Liver (tissue), 9 donors: ENCODE results near the gene RNF214. TPM values are rescaled to one million over a fixed set of nuclear protein-coding genes. Genes with fewer than 3 reads are reported as not detected.

Experiments used
- DNase-seq: peaks from one replicate; pipeline ENCODE4 v3.0.0-alpha.2; 2017; ENCODE audit warnings: low spot score
- H3K27ac ChIP-seq, 2 donors: one replicate each; pipeline ENCODE4 v1.7.0; 2013; ENCODE audit warnings: inconsistent platforms in 2 of 2, low read length in 2 of 2, control low read depth in 1 of 2, low read depth in 1 of 2, mild to moderate bottlenecking in 1 of 2
- H3K27me3 ChIP-seq, 4 donors: one replicate each; pipeline versions ENCODE4 v1.6.1 to v1.7.0; 2013; ENCODE audit warnings: low read length in 3 of 4, inconsistent platforms in 1 of 4, mild to moderate bottlenecking in 1 of 4, moderate library complexity in 1 of 4; ENCODE audit not compliant: control insufficient read depth in 4 of 4, insufficient read depth in 4 of 4
- H3K36me3 ChIP-seq, 4 donors: one replicate each; pipeline versions ENCODE4 v1.6.1 to v1.7.0; 2013; ENCODE audit warnings: low read length in 3 of 4, mild to moderate bottlenecking in 3 of 4, low read depth in 1 of 4, moderate library complexity in 1 of 4; ENCODE audit not compliant: control insufficient read depth in 4 of 4, insufficient read depth in 3 of 4
- H3K4me1 ChIP-seq, 4 donors: one replicate each; pipeline versions ENCODE4 v1.6.1 to v1.7.0; 2013; ENCODE audit warnings: low read length in 3 of 4, mild to moderate bottlenecking in 3 of 4, moderate library complexity in 1 of 4; ENCODE audit not compliant: control insufficient read depth in 4 of 4, insufficient read depth in 4 of 4
- H3K4me3 ChIP-seq, 3 donors: one replicate each; pipeline versions ENCODE4 v1.6.1 to v1.7.0; 2013; ENCODE audit warnings: low read length in 3 of 3, control low read depth in 1 of 3, low read depth in 1 of 3, mild to moderate bottlenecking in 1 of 3
- H3K9ac ChIP-seq, 2 donors: one replicate each; pipeline ENCODE4 v1.7.0; 2013; ENCODE audit warnings: low read length in 2 of 2, mild to moderate bottlenecking in 2 of 2, moderate library complexity in 2 of 2, control low read depth in 1 of 2, low read depth in 1 of 2
- H3K9me3 ChIP-seq, 4 donors: one replicate each; pipeline versions ENCODE4 v1.6.1 to v1.7.0; 2013; ENCODE audit warnings: low read length in 3 of 4; ENCODE audit not compliant: control insufficient read depth in 4 of 4
- ATF3 ChIP-seq: IDR thresholded peaks from 2 replicates; pipeline ENCODE4 v1.6.1; 2016; ENCODE audit warnings: antibody characterized with exemption
- CTCF ChIP-seq: fragments of 150-350 bp; IDR thresholded peaks from 2 replicates; pipeline ENCODE4 v1.5.1; 2017; ENCODE audit warnings: improper control_type of control experiment, low read depth, low read length; ENCODE audit not compliant: missing input control
- EGR1 ChIP-seq, 2 donors: IDR thresholded peaks; 2 replicates each; pipeline ENCODE4 v1.6.1; 2016 to 2018; ENCODE audit warnings: antibody characterized with exemption in 2 of 2, low read depth in 2 of 2
- FOXA1 ChIP-seq: IDR thresholded peaks from 2 replicates; pipeline ENCODE4 v1.6.1; 2016; ENCODE audit warnings: antibody characterized with exemption
- GABPA ChIP-seq, 2 donors: IDR thresholded peaks in 1 of 2; conservative IDR thresholded peaks in 1 of 2; 2 replicates each; pipeline ENCODE4 v1.6.1; 2016; ENCODE audit warnings: antibody characterized with exemption in 2 of 2, mild to moderate bottlenecking in 1 of 2, moderate library complexity in 1 of 2
- HNF4G ChIP-seq: IDR thresholded peaks from 2 replicates; pipeline ENCODE4 v1.6.1; 2016; ENCODE audit warnings: antibody characterized with exemption
- JUND ChIP-seq, 2 donors: IDR thresholded peaks; 2 replicates each; pipeline ENCODE4 v1.6.1; 2016; ENCODE audit warnings: antibody characterized with exemption in 2 of 2
- MAX ChIP-seq: IDR thresholded peaks from 2 replicates; pipeline ENCODE4 v1.6.1; 2016; ENCODE audit warnings: antibody characterized with exemption
- NR2F2 ChIP-seq: IDR thresholded peaks from 2 replicates; pipeline ENCODE4 v1.6.1; 2016; ENCODE audit warnings: antibody characterized with exemption
- RAD21 ChIP-seq, 2 donors: IDR thresholded peaks; 2 replicates each; pipeline ENCODE4 v1.6.1; 2016; ENCODE audit warnings: antibody characterized with exemption in 2 of 2, mild to moderate bottlenecking in 2 of 2
- RXRA ChIP-seq, 2 donors: IDR thresholded peaks; 2 replicates each; pipeline ENCODE4 v1.6.1; 2017 to 2018; ENCODE audit warnings: antibody characterized with exemption in 2 of 2, mild to moderate bottlenecking in 1 of 2
- SP1 ChIP-seq: IDR thresholded peaks from 2 replicates; pipeline ENCODE4 v1.6.1; 2018; ENCODE audit warnings: antibody characterized with exemption, mild to moderate bottlenecking
- TAF1 ChIP-seq: conservative IDR thresholded peaks from 2 replicates; pipeline ENCODE4 v1.6.1; 2016; ENCODE audit warnings: antibody characterized with exemption, mild to moderate bottlenecking
- YY1 ChIP-seq: IDR thresholded peaks from 2 replicates; pipeline ENCODE4 v1.6.1; 2016; ENCODE audit warnings: antibody characterized with exemption, mild to moderate bottlenecking
- ZBTB33 ChIP-seq: IDR thresholded peaks from 2 replicates; pipeline ENCODE4 v1.6.1; 2016; ENCODE audit warnings: antibody characterized with exemption
- WGBS: extraction: QIAGEN DNeasy Blood & Tissue Kit; methylation state at CpG from one replicate; pipeline ENCODE4 v1.1.7; 2013; 5-methylcytosine and 5-hydroxymethylcytosine counted together
- polyA plus RNA-seq, 2 donors: library from polyadenylated mRNA; stranded (reverse) in 1 of 2; unstranded in 1 of 2; fragments of 200-250 nt in 1 of 2; fragments of >200 nt in 1 of 2; fragmentation: Nextera tagmentation in 1 of 2; extraction: Ambion mirVana in 1 of 2; gene quantifications; one replicate each; pipeline versions ENCODE4 v1.2.1 to v1.2.3, GENCODE V29; 2013 to 2015
- total RNA-seq, 2 donors: library from RNA; depleted of rRNA; stranded (reverse); fragments of >200 nt; gene quantifications; one replicate each; pipeline ENCODE4 v1.2.3, GENCODE V29; 2014
- donor health status: healthy.
- donor health status: healthy.
- donor health status: healthy.
- donor health status: healthy.
- donor health status: healthy.

RNF214 gene
- total and polyA plus RNA-seq, 4 donors = 4.6 to 6.2 (median 6.0) TPM

GRCh38 chr11:117192401-117192875, 40.0 kb upstream of the RNF214 start (continued):
- TF ChIP-seq CTCF (no peak), FOXA1 (no peak), TAF1 (no peak), ATF3 (no peak), GABPA (IDR thresholded peaks at IDR 0.05 in 1 of 2, conservative IDR thresholded peaks at IDR 0.05 in 1 of 2) (no peak), EGR1 (IDR thresholded peaks at IDR 0.05; ENCODE audit: low read depth in 2 of 2) (no peak), RXRA (IDR thresholded peaks at IDR 0.05) (no peak), NR2F2 (no peak)

GRCh38 chr11:117193130-117194020, 39.1 kb upstream of the RNF214 start:
- Histone ChIP-seq H3K36me3 (peaks cover 15 to 59% (median 19%) of the 10 kb centered on the region in 4 donors), H3K27ac (no peak overlapping the region), H3K9me3 (no peaks in the 10 kb centered on the region), H3K9ac (no peak overlapping the region), H3K27me3 (no peaks in the 10 kb centered on the region), H3K4me1 (no peaks in the 10 kb centered on the region), H3K4me3 (no peak overlapping the region)
- WGBS = 97% methylated on average over 15 of the region's 15 CpGs
- no peak for TF ChIP-seq SP1
- no peak for TF ChIP-seq FOXA1
- TF ChIP-seq EGR1 (IDR thresholded peaks at IDR 0.05; ENCODE audit: low read depth in 2 of 2) = no peak
- no peak for TF ChIP-seq HNF4G
- no peak for DNase-seq

- Histone ChIP-seq H3K4me1 (no peaks in the 10 kb centered on the region), H3K27me3 (no peaks in the 10 kb centered on the region), H3K9me3 (no peaks in the 10 kb centered on the region), H3K9ac (no peak overlapping the region), H3K4me3 (no peak overlapping the region), H3K27ac (no peak overlapping the region), H3K36me3 (peaks cover 9 to 50% (median 19%) of the 10 kb centered on the region in 4 donors)
- DNase-seq = no peak
- 87% methylated on average over 5 of the region's 5 CpGs for WGBS
- TF ChIP-seq YY1 (no peak), FOXA1 (no peak)
These were observed 38.2 kb upstream of the RNF214 start for GRCh38 chr11:117194267-117194666.

GRCh38 chr11:117195258-117195657, 37.2 kb upstream of the RNF214 start:
- Histone ChIP-seq H3K27ac (no peak overlapping the region), H3K9ac (no peak overlapping the region), H3K4me3 (no peak overlapping the region), H3K27me3 (no peaks in the 10 kb centered on the region), H3K9me3 (no peaks in the 10 kb centered on the region), H3K4me1 (no peaks in the 10 kb centered on the region), H3K36me3 (peaks cover 6 to 40% (median 16%) of the 10 kb centered on the region in 4 donors)
- WGBS = 88% methylated on average over 4 of the region's 4 CpGs
- DNase-seq = no peak
- TF ChIP-seq JUND (IDR thresholded peaks at IDR 0.05) (no peak), GABPA (IDR thresholded peaks at IDR 0.05 in 1 of 2, conservative IDR thresholded peaks at IDR 0.05 in 1 of 2) (no peak), RAD21 (IDR thresholded peaks at IDR 0.05) (no peak), FOXA1 (no peak), HNF4G (no peak), CTCF (no peak), RXRA (IDR thresholded peaks at IDR 0.05) (no peak), NR2F2 (no peak), MAX (no peak), ZBTB33 (no peak), TAF1 (no peak)
